Left lobe of liver (tissue), 2 donors: Measurements from ENCODE around the gene COL1A1. TPM values are rescaled to one million over a fixed set of nuclear protein-coding genes. Genes with fewer than 3 reads are reported as not detected.

ENCODE experiments used
- ATAC-seq: fragments of 200-7000 bp; cut with Tn5 transposase; one replicate; pipeline ENCODE4 v1.9.1; 2020; ENCODE audit warnings: mild to moderate bottlenecking, moderate library complexity
- DNase-seq: peaks from one replicate; pipeline ENCODE4 v3.0.0-alpha.2; 2020; ENCODE audit warnings: low spot score
- total RNA-seq: library from RNA; stranded (reverse); gene quantifications from one replicate; pipeline ENCODE4 v1.2.1, GENCODE V29; 2021
- donor health status: DM: no; HTN: no; CAD: no; lungs with moderate emphysema.
- donor health status: DM: no; HTN: yes; CAD: no.

Gene COL1A1
- total RNA-seq, 1 donor from 2014 or later = 19.3 TPM

DNA sequence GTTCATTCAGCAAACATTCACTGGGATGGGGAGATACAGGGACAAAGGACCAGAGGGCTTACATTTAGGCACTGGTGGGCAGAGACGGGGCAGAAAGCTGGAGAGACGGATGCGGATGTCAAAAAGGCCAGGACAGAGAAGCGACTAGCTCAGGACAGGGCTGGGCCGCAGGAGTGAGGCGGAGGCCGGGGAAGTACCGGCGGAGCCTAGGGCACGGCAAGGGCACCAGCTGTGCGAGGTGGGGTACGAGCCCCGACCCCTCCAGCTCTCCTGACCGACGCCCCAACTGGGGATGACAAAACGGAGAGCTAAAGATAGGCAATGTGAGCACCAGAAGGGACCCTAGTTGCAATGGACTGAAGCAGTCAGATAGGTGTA is 39.5 kb downstream of the COL1A1 start:
- ATAC-seq (no peak), DNase-seq (no peak)

DNA sequence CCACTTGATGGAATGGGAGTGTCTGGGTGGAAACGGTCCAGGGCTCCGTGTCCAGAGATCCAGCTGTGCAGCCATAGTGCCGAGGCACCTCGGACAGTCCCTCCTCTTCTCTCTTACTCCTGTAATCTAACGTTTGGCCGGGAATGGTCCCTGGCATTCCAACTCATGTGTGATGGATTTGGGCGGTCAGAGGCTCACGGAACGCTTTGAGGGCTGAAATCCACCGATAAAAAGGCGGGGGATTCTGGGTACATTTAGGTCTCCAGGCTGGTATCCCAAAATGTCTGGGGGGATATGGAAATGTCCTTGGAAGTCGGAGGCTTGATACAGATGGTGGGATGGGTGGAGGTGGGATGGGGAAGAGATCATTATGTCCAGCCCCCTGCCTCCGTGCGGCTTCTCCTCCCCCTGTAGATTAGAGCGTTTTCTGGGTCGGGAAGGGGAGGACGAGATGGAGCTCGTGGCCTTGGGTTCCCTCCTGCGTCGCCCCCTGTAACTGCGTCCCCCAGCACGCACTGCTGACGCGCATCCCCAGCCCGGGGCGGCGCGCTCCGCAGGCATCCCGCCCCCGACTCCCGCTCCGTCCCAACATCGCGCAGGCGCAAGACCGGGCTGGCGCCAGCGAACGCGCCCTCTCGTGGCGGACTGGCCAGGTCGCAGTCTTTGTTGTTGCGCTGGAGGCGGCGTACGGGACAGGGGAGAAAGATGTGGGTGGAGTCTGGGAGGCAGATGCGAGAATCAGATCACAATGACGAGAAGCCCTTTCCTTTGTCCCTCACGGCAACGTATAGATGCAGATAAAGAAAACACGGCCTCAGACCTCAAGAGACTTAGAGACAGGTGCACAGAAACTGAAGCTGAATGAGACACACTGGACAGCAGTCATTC is 40.2 kb downstream of the COL1A1 start:
- ATAC-seq (peak; percentile 99), DNase-seq (peak; percentile 91)

GRCh38 chr17:50157891-50158290 is 43.5 kb downstream of the COL1A1 start:
- DNase-seq (no peak), ATAC-seq (no peak)

DNA sequence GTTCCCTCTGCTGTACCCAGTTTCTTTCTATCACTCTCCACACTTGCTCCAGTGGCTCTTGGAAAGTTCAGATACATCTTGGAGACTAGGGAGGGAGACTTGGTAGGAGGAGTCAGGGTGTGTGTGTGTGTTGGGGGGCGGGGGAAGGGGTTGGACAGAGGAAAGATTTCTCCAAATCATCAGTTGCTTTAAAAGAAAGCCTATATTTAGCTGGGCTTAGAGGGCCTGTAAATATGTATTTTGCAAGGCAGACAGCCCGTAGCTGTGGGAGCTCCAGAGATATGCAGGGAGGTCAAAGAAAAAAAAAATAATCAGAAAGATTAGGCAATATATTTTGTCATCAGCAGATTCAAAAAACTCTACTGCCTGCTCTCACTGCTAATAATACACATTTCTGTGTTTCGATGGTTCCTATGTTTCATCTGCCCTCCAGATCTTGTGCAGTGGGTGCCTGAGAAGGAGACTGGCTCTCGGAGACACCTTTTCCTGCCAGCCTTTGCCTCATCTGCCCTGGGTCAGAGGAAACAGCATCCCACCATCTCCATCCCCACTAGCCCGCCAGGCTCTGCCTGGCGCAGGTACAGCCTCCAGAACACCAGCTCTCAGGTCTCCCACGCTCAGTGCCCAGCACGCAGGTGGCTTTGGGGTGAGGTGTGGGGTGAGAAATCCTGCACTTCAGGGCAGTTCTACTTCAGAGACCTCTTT is 46.2 kb downstream of the COL1A1 start:
- DNase-seq (no peak), ATAC-seq (no peak)

- DNase-seq (no peak), ATAC-seq (no peak)
These were observed 46.8 kb downstream of the COL1A1 start for GRCh38 chr17:50154604-50155003.

DNA sequence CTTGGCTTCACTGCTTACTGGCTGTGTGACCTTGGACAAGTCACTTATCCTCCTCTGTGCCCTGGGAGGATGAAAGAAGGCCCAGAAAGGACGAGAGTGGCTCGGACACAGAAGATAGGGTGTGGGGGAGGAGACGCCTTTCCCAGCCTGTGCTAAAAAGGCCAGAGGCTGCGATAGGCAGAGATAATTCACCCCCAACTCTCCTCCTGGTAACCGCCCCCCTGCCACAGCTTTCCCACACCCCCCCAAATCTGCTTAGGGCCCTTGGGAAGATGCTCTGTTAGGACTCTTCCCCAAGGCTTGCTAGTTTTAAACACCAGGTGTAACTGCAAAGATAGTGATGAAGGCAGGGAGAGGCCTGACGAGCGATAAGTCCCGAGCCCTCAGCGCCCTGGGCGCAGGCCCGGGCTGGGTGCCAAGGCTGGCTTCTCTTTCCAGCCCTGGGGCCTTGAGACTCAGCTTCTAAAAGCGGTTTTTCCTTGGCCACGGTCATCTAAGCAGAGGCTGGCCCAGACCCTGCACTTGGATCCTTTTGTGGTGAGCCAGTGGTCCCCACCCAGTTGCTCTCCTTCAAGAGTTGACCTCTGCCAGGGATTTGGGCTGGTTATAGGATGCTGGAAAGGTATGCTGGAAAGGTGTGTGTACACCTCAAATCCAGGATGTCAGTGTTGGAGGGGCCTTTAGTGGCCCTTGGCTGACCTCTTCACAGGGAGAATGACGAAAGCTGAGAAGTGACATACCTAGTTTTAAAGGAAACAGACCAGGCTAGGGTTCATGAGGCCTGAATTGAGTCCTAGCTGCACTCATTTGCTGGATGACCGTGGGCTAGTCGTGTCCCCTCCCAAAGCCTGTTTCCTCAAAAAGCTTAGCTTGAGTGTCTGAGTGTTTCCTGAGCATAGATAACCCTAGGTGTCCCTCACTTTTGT is 47.5 kb downstream of the COL1A1 start:
- ATAC-seq (no peak), DNase-seq (no peak)

GRCh38 chr17:50152736-50153135 is 48.7 kb downstream of the COL1A1 start:
- no peak for ATAC-seq
- DNase-seq = no peak

- DNase-seq (peak; percentile 81), ATAC-seq (peak; percentile 47)
These were observed 49.4 kb downstream of the COL1A1 start for GRCh38 chr17:50151937-50152547.

DNA sequence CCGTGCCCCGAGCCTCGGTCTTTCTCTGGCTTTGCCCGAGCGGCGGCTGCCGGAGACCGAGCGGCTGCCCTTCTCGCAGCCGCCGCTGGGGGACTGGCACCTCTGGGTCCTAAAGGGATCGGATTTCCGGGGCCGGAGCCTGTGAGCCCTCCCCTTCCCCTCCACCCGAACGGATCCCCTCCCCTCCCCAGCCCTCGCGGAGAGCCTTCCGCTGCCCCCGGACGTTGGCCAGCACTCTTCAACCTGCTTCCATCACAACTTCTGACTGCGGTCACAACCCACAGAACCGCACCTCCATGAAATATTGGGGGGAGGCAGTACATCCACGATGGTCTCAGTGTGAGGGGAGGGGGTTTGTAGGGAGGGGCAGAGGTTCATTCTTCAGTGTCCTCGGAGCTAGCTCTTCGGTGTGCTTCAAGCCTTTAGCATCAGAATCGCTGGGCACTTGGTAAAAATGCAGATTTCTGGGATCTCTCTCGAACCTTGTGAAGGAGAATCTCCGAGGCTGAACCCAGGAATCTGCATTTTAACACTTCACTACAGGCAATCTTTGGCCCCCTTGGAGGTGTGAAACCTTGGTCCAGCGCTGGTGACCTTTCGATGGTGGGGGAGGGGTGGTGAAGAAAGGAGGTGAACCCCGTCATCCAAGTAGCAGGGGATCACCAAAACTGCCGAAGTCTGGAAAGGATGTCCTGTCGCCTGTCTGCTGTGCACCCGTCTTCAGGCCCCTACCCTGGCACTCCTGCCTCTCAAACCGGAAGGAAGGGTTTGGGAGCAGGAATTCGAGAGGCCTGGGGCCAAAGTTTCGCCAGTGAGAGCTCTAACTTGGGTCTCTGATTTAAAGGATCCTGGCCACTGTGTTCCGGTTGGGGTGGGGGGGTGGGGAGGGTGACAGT is 50.1 kb downstream of the COL1A1 start:
- peak; percentile 61 for ATAC-seq
- DNase-seq = peak; percentile 89

GRCh38 chr17:50150354-50151040 is 50.9 kb downstream of the COL1A1 start, which contains the start of gene PPP1R9B:
Gene PPP1R9B, minus strand, starts transcription at chr17:50150677. Its CDS starts 164 bp downstream, at chr17:50150513.
- no peak for DNase-seq
- ATAC-seq = no peak

GRCh38 chr17:50149417-50150353 is 51.7 kb downstream of the COL1A1 start:
- ATAC-seq = peak; percentile 15
- peak; percentile 73 for DNase-seq

- ATAC-seq = no peak
- no peak for DNase-seq
These were observed 52.4 kb downstream of the COL1A1 start for GRCh38 chr17:50149091-50149416.

DNA sequence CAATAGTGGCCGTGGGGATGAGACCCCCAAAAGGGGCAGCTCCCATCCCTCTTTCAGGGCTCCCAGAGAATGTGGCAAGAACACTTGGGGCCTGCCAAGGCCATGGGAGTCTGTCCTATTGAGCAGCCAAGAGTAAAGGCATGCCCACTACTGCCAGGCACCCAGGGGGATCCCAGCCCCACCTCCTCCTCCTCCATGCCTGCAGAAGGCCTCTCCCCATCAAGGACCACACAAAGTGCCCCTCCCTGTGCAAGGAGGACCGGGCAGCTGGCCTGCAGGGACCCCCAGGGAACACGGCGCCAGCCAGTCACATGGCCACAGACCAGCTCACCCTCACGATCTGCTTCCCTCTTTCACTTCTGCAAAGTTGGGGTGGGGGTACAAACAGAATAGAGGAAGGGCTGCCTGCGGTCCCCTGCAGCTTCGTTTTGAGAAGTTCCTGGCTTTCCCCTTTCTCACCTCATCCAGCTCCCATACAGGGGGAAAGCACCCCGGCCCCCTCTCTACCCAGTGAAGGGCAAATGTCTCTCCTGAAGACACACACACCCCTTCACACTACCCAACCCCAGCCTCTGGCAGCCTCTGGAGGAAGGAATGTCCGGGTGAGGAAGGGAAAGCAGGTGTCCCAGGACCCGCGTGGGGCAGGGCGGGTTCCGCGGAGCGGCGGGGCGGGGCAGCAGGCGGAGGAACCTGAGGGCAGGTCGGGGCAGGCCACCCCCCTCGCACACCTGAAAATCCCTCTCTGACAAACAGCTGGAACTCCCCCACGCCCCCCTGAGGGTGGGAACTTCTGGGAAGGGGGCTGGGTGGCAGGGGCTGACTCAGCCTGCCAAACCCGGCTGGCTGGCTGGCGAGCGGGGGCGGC is 53.0 kb downstream of the COL1A1 start:
- ATAC-seq (peak; percentile 13), DNase-seq (peak; percentile 79)

DNA sequence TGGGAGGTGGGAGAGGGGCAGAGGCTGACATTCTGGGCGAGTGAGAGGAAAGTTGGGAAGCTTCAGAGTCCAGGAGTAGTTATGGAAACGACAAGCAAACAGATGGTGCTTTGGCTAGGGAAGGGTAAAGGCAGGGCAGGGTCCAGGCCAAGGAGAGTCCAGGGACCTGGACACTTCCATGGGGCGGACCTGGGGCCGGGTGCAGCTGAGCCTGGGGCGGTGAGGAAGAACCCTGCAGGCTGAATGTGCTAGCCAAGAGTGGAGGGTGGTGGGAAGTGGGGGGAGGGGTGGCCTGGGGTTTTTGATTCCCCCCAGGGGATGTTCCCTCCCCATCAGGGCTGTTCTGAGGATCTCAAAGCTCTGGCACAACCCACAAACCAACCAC is 53.6 kb downstream of the COL1A1 start:
- peak; percentile 87 for DNase-seq
- peak; percentile 51 for ATAC-seq

GRCh38 chr17:50146927-50147665 is 54.3 kb downstream of the COL1A1 start:
- ATAC-seq (peak; percentile 14), DNase-seq (peak; percentile 65)

DNA sequence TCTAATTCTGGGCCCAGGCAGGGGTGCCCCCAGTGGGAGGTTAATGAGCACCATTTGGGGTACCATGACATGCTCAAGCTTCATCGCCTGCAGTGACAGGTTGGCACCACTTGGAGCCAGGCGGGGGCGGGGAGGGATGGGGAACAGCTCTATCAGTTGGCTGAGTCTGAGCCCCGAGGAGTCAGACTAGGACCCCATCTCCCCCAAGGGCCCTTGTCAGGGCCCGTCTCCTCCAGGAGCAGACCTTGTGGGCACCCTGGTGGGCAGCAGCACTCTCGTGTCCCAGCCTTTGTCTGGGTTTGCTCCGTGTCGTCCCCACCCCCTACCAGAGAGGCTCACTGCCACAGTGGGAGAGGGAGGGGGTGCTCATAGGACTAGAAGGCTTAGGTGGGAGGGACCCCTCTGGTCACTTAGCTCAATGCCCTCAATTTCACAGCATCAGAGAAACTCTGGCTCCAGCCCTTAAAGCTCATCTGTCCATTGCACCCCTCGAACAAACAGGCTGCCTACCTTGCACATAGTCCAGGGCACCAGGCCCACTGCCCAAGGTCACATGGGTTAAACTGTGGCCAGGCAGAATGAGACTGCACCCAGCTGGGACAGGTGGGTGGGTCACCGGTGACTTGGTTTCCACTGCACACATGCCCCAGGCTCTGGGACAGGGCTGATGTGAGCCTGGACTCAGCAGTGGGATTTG is 55.1 kb downstream of the COL1A1 start:
- no peak for ATAC-seq
- peak; percentile 72 for DNase-seq
